Measurements from ENCODE around the gene RRP1B. TPM values are rescaled to one million over a fixed set of nuclear protein-coding genes. Genes with fewer than 3 reads are reported as not detected.
"Not testable (repeated sequence)": the region's sequence is repeated elsewhere in the genome, so short reads cannot be mapped to it uniquely, and the experiment has no call there.

Gene RRP1B
- total RNA-seq, 1 donor from 2014 or later, result 55.0 TPM

GRCh38 chr21:43699492-43699777 is 40.1 kb downstream of the RRP1B start:
- intact Hi-C loops (cut with micrococcal nuclease), result not testable (repeated sequence)

GRCh38 chr21:43699933-43700599 is 40.7 kb downstream of the RRP1B start:
- intact Hi-C loops (cut with micrococcal nuclease), result no loop called here

- intact Hi-C loops (cut with micrococcal nuclease), result no loop called here
Measured at GRCh38 chr21:43701936-43702784, 42.8 kb downstream of the RRP1B start.

- intact Hi-C loops (cut with micrococcal nuclease), result no loop called here
Measured at GRCh38 chr21:43702785-43703034, 43.4 kb downstream of the RRP1B start.

GRCh38 chr21:43703035-43703880 is 43.9 kb downstream of the RRP1B start:
- intact Hi-C loops (cut with micrococcal nuclease), result no loop called here

- intact Hi-C loops (cut with micrococcal nuclease), result no loop called here
Measured at GRCh38 chr21:43707462-43707861, 48.1 kb downstream of the RRP1B start.

GRCh38 chr21:43708745-43709381 is 49.5 kb downstream of the RRP1B start:
- intact Hi-C loops (cut with micrococcal nuclease), result no loop called here

- intact Hi-C loops (cut with micrococcal nuclease), result no loop called here
Measured at GRCh38 chr21:43712268-43712942, 53.0 kb downstream of the RRP1B start.

- intact Hi-C loops (cut with micrococcal nuclease), result not testable (repeated sequence)
Measured at GRCh38 chr21:43713123-43713522, 53.8 kb downstream of the RRP1B start.

GRCh38 chr21:43716376-43717165 is 57.2 kb downstream of the RRP1B start:
- intact Hi-C loops (cut with micrococcal nuclease), result no loop called here

- intact Hi-C loops (cut with micrococcal nuclease), result no loop called here
Measured at GRCh38 chr21:43717166-43717853, 58.0 kb downstream of the RRP1B start.

- intact Hi-C loops (cut with micrococcal nuclease), result no loop called here
Measured at GRCh38 chr21:43717967-43718871, 58.9 kb downstream of the RRP1B start.

GRCh38 chr21:43718872-43719747 is 59.8 kb downstream of the RRP1B start, which contains the start of gene PDXK:
PDXK (plus strand) TSS chr21:43719129; CDS start chr21:43719295, 166 bp downstream.
- intact Hi-C loops (cut with micrococcal nuclease), result no loop called here

- intact Hi-C loops (cut with micrococcal nuclease), result no loop called here
Measured at GRCh38 chr21:43719748-43720538, 60.6 kb downstream of the RRP1B start.

GRCh38 chr21:43720539-43721166 is 61.3 kb downstream of the RRP1B start:
- intact Hi-C loops (cut with micrococcal nuclease), result no loop called here

- intact Hi-C loops (cut with micrococcal nuclease), result no loop called here
Measured at GRCh38 chr21:43721206-43721605, 61.8 kb downstream of the RRP1B start.

Measured in T-helper 2 cell treated with Interferon-gamma antibody and Interleukin-4, amounts not matched to agents 100 ng/mL and 5 ng/mL, for 36 hours (primary cell).